LNCaP clone FGC (cell line): ENCODE measurements around the gene IFITM5.
"Not testable (repeated sequence)": the region's sequence is repeated elsewhere in the genome, so short reads cannot be mapped to it uniquely, and the experiment has no call there.

ENCODE experiments used
- DNase-seq: peaks from one replicate; pipeline ENCODE4 v3.0.0-alpha.2; 2011; ENCODE audit warnings: low read depth
- H3K4me3 ChIP-seq: 2 replicates; pipeline ENCODE4 v1.5.1; 2011; ENCODE audit warnings: mild to moderate bottlenecking, low read depth, low read length, control low read depth
- CTCF ChIP-seq: IDR thresholded peaks from 2 replicates; pipeline ENCODE4 v1.5.1; 2012; ENCODE audit warnings: mild to moderate bottlenecking; ENCODE audit not compliant: control insufficient read depth, insufficient read depth; ENCODE audit errors: extremely low read depth

IFITM5 gene

GRCh38 chr11:326842-327580 lies 27.7 kb upstream of the IFITM5 start:
- H3K4me3 ChIP-seq, result no peak overlapping the region
- TF ChIP-seq CTCF, result no peak
- DNase-seq, result no peak

- no peak for DNase-seq
- TF ChIP-seq CTCF, result no peak
- H3K4me3 ChIP-seq, result no peak overlapping the region
Measured at GRCh38 chr11:326592-326841, 27.2 kb upstream of the IFITM5 start.

GRCh38 chr11:325796-326591 lies 26.7 kb upstream of the IFITM5 start:
- H3K4me3 ChIP-seq, result no peak overlapping the region
- DNase-seq, result no peak
- TF ChIP-seq CTCF, result no peak

GRCh38 chr11:324593-325517 lies 25.5 kb upstream of the IFITM5 start:
- DNase-seq, H3K4me3 ChIP-seq: not testable (repeated sequence)

- no peak overlapping the region for H3K4me3 ChIP-seq
- no peak for DNase-seq
- no peak for TF ChIP-seq CTCF
Measured at GRCh38 chr11:324156-324555, 24.8 kb upstream of the IFITM5 start.

- H3K4me3 ChIP-seq, result peak overlapping the region; percentile 58
- DNase-seq, result not testable (repeated sequence)
Measured at GRCh38 chr11:319888-320273, 20.6 kb upstream of the IFITM5 start.

GRCh38 chr11:319121-319887 lies 20.0 kb upstream of the IFITM5 start:
- DNase-seq, result not testable (repeated sequence)
- H3K4me3 ChIP-seq, result peak overlapping the region; percentile 58

- H3K4me3 ChIP-seq, result peak overlapping the region; percentile 38
- DNase-seq, result not testable (repeated sequence)
Measured at GRCh38 chr11:318405-319120, 19.2 kb upstream of the IFITM5 start.

- DNase-seq, H3K4me3 ChIP-seq: not testable (repeated sequence)
Measured at GRCh38 chr11:317668-318404, 18.5 kb upstream of the IFITM5 start.
